NCI-H510A treated with DMSO at 0.1 percent for 48 hours (cell line): Measurements from ENCODE around the gene CRIP2.

Experiments used
- DNase-seq: peaks from one replicate; lab custom pipeline; 2025; lab: John Stamatoyannopoulos, UW

CRIP2 gene

GRCh38 chr14:105528586-105529318, 54.1 kb downstream of the CRIP2 start:
- DNase-seq, result no peak

DNA sequence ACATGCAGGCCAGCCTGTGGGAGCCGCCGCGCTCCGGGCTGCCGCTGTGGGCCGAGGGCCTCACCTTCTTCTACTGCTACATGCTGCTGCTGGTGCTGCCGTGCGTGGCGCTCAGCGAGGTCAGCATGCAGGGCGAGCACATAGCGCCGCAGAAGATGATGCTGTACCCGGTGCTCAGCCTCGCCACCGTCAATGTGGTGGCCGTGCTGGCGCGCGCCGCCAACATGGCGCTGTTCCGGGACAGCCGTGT, 54.6 kb downstream of the CRIP2 start:
- no peak for DNase-seq
